Liver (tissue), 9 donors: Measurements from ENCODE around the gene COL6A3. TPM values are rescaled to one million over a fixed set of nuclear protein-coding genes. Genes with fewer than 3 reads are reported as not detected.

ENCODE experiments used
- DNase-seq: peaks from one replicate; pipeline ENCODE4 v3.0.0-alpha.2; 2017; ENCODE audit warnings: low spot score
- H3K27ac ChIP-seq, 2 donors: one replicate each; pipeline ENCODE4 v1.7.0; 2013; ENCODE audit warnings: inconsistent platforms in 2 of 2, low read length in 2 of 2, control low read depth in 1 of 2, low read depth in 1 of 2, mild to moderate bottlenecking in 1 of 2
- H3K27me3 ChIP-seq, 4 donors: one replicate each; pipeline versions ENCODE4 v1.6.1 to v1.7.0; 2013; ENCODE audit warnings: low read length in 3 of 4, inconsistent platforms in 1 of 4, mild to moderate bottlenecking in 1 of 4, moderate library complexity in 1 of 4; ENCODE audit not compliant: control insufficient read depth in 4 of 4, insufficient read depth in 4 of 4
- H3K36me3 ChIP-seq, 4 donors: one replicate each; pipeline versions ENCODE4 v1.6.1 to v1.7.0; 2013; ENCODE audit warnings: low read length in 3 of 4, mild to moderate bottlenecking in 3 of 4, low read depth in 1 of 4, moderate library complexity in 1 of 4; ENCODE audit not compliant: control insufficient read depth in 4 of 4, insufficient read depth in 3 of 4
- H3K4me1 ChIP-seq, 4 donors: one replicate each; pipeline versions ENCODE4 v1.6.1 to v1.7.0; 2013; ENCODE audit warnings: low read length in 3 of 4, mild to moderate bottlenecking in 3 of 4, moderate library complexity in 1 of 4; ENCODE audit not compliant: control insufficient read depth in 4 of 4, insufficient read depth in 4 of 4
- H3K4me3 ChIP-seq, 3 donors: one replicate each; pipeline versions ENCODE4 v1.6.1 to v1.7.0; 2013; ENCODE audit warnings: low read length in 3 of 3, control low read depth in 1 of 3, low read depth in 1 of 3, mild to moderate bottlenecking in 1 of 3
- H3K9ac ChIP-seq, 2 donors: one replicate each; pipeline ENCODE4 v1.7.0; 2013; ENCODE audit warnings: low read length in 2 of 2, mild to moderate bottlenecking in 2 of 2, moderate library complexity in 2 of 2, control low read depth in 1 of 2, low read depth in 1 of 2
- H3K9me3 ChIP-seq, 4 donors: one replicate each; pipeline versions ENCODE4 v1.6.1 to v1.7.0; 2013; ENCODE audit warnings: low read length in 3 of 4; ENCODE audit not compliant: control insufficient read depth in 4 of 4
- ATF3 ChIP-seq: IDR thresholded peaks from 2 replicates; pipeline ENCODE4 v1.6.1; 2016; ENCODE audit warnings: antibody characterized with exemption
- EGR1 ChIP-seq, 2 donors: IDR thresholded peaks; 2 replicates each; pipeline ENCODE4 v1.6.1; 2016 to 2018; ENCODE audit warnings: antibody characterized with exemption in 2 of 2, low read depth in 2 of 2
- FOXA1 ChIP-seq: IDR thresholded peaks from 2 replicates; pipeline ENCODE4 v1.6.1; 2016; ENCODE audit warnings: antibody characterized with exemption
- FOXA2 ChIP-seq: IDR thresholded peaks from 2 replicates; pipeline ENCODE4 v1.6.1; 2016; ENCODE audit warnings: antibody characterized with exemption
- GABPA ChIP-seq, 2 donors: IDR thresholded peaks in 1 of 2; conservative IDR thresholded peaks in 1 of 2; 2 replicates each; pipeline ENCODE4 v1.6.1; 2016; ENCODE audit warnings: antibody characterized with exemption in 2 of 2, mild to moderate bottlenecking in 1 of 2, moderate library complexity in 1 of 2
- HNF4A ChIP-seq, 2 donors: conservative IDR thresholded peaks; 2 replicates each; pipeline ENCODE4 v1.6.1; 2016; ENCODE audit warnings: antibody characterized with exemption in 2 of 2, mild to moderate bottlenecking in 2 of 2
- HNF4G ChIP-seq: IDR thresholded peaks from 2 replicates; pipeline ENCODE4 v1.6.1; 2016; ENCODE audit warnings: antibody characterized with exemption
- JUND ChIP-seq, 2 donors: IDR thresholded peaks; 2 replicates each; pipeline ENCODE4 v1.6.1; 2016; ENCODE audit warnings: antibody characterized with exemption in 2 of 2
- MAX ChIP-seq: IDR thresholded peaks from 2 replicates; pipeline ENCODE4 v1.6.1; 2016; ENCODE audit warnings: antibody characterized with exemption
- NR2F2 ChIP-seq: IDR thresholded peaks from 2 replicates; pipeline ENCODE4 v1.6.1; 2016; ENCODE audit warnings: antibody characterized with exemption
- RAD21 ChIP-seq, 2 donors: IDR thresholded peaks; 2 replicates each; pipeline ENCODE4 v1.6.1; 2016; ENCODE audit warnings: antibody characterized with exemption in 2 of 2, mild to moderate bottlenecking in 2 of 2
- RXRA ChIP-seq, 2 donors: IDR thresholded peaks; 2 replicates each; pipeline ENCODE4 v1.6.1; 2017 to 2018; ENCODE audit warnings: antibody characterized with exemption in 2 of 2, mild to moderate bottlenecking in 1 of 2
- SP1 ChIP-seq: IDR thresholded peaks from 2 replicates; pipeline ENCODE4 v1.6.1; 2018; ENCODE audit warnings: antibody characterized with exemption, mild to moderate bottlenecking
- TAF1 ChIP-seq: conservative IDR thresholded peaks from 2 replicates; pipeline ENCODE4 v1.6.1; 2016; ENCODE audit warnings: antibody characterized with exemption, mild to moderate bottlenecking
- YY1 ChIP-seq: IDR thresholded peaks from 2 replicates; pipeline ENCODE4 v1.6.1; 2016; ENCODE audit warnings: antibody characterized with exemption, mild to moderate bottlenecking
- WGBS: extraction: QIAGEN DNeasy Blood & Tissue Kit; methylation state at CpG from one replicate; pipeline ENCODE4 v1.1.7; 2013; 5-methylcytosine and 5-hydroxymethylcytosine counted together
- polyA plus RNA-seq, 2 donors: library from polyadenylated mRNA; stranded (reverse) in 1 of 2; unstranded in 1 of 2; fragments of 200-250 nt in 1 of 2; fragments of >200 nt in 1 of 2; fragmentation: Nextera tagmentation in 1 of 2; extraction: Ambion mirVana in 1 of 2; gene quantifications; one replicate each; pipeline versions ENCODE4 v1.2.1 to v1.2.3, GENCODE V29; 2013 to 2015
- total RNA-seq, 2 donors: library from RNA; depleted of rRNA; stranded (reverse); fragments of >200 nt; gene quantifications; one replicate each; pipeline ENCODE4 v1.2.3, GENCODE V29; 2014
- TF ChIP-seq, protein P1 (sequence below): IDR thresholded peaks from 2 replicates; pipeline ENCODE4 v1.6.1; 2016; ENCODE audit warnings: antibody characterized with exemption, mild to moderate bottlenecking
- TF ChIP-seq, protein P2 (sequence below): fragments of 150-350 bp; IDR thresholded peaks from 2 replicates; pipeline ENCODE4 v1.5.1; 2017; ENCODE audit warnings: improper control_type of control experiment, low read depth, low read length; ENCODE audit not compliant: missing input control
- TF ChIP-seq, protein P3 (sequence below): IDR thresholded peaks from 2 replicates; pipeline ENCODE4 v1.6.1; 2016; ENCODE audit warnings: antibody characterized with exemption
- donor health status: healthy.
- donor health status: healthy.
- donor health status: healthy.
- donor health status: healthy.
- donor health status: healthy.

COL6A3 gene
- total and polyA plus RNA-seq, 4 donors: 1.7 to 28.7 (median 17.5) TPM

DNA sequence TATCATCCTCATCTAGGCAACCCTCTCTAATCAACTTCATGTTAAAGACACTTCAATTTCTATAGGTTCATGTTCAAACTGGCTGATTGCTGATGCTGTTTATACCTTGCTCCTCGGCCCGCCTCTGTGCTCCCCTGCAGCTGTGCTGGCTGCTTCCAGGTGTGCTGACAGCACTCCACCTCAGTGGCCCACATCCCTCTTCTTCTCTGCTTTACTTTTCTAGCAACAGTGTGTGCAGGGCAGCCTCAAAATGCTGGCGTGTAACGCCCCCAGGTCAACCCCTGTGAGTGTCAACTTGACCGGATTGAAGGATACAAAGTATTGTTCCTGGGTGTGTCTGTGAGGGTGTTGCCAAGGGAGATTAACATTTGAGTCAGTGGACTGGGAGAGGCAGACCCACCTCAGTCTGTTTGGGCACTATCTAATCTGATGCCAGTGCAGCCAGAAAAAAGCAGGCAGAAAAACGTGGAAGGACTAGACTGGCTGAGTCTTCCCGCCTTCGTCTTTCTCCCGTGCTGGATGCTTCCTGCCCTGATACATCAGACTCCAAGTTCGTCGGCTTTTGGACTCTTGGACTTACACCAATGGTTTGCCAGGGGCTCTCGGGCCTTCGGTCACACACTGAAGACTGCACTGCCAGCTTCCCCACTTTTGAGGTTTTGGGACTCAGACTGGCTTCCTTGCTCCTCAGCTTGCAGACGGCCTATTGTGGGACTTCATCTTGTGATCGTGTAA is 94.7 kb downstream of the COL6A3 start:
- no peak for DNase-seq
- no peaks in the 10 kb centered on the region for H3K4me1 ChIP-seq
- no peaks in the 10 kb centered on the region for H3K36me3 ChIP-seq
- WGBS: 72% methylated on average over 15 of the region's 15 CpGs
- no peaks in the 10 kb centered on the region for H3K9me3 ChIP-seq
- no peaks in the 10 kb centered on the region for H3K27me3 ChIP-seq
- TF ChIP-seq, protein P1, sequence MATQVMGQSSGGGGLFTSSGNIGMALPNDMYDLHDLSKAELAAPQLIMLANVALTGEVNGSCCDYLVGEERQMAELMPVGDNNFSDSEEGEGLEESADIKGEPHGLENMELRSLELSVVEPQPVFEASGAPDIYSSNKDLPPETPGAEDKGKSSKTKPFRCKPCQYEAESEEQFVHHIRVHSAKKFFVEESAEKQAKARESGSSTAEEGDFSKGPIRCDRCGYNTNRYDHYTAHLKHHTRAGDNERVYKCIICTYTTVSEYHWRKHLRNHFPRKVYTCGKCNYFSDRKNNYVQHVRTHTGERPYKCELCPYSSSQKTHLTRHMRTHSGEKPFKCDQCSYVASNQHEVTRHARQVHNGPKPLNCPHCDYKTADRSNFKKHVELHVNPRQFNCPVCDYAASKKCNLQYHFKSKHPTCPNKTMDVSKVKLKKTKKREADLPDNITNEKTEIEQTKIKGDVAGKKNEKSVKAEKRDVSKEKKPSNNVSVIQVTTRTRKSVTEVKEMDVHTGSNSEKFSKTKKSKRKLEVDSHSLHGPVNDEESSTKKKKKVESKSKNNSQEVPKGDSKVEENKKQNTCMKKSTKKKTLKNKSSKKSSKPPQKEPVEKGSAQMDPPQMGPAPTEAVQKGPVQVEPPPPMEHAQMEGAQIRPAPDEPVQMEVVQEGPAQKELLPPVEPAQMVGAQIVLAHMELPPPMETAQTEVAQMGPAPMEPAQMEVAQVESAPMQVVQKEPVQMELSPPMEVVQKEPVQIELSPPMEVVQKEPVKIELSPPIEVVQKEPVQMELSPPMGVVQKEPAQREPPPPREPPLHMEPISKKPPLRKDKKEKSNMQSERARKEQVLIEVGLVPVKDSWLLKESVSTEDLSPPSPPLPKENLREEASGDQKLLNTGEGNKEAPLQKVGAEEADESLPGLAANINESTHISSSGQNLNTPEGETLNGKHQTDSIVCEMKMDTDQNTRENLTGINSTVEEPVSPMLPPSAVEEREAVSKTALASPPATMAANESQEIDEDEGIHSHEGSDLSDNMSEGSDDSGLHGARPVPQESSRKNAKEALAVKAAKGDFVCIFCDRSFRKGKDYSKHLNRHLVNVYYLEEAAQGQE: no peak
- TF ChIP-seq MAX: no peak
- no peak for TF ChIP-seq FOXA2
- TF ChIP-seq YY1: no peak
- no peak for TF ChIP-seq FOXA1
- no peak for TF ChIP-seq GABPA (IDR thresholded peaks at IDR 0.05 in 1 of 2, conservative IDR thresholded peaks at IDR 0.05 in 1 of 2)
- no peak for TF ChIP-seq ATF3
- no peak for TF ChIP-seq HNF4G
- TF ChIP-seq TAF1: no peak
- TF ChIP-seq RXRA (IDR thresholded peaks at IDR 0.05): no peak
- TF ChIP-seq JUND (IDR thresholded peaks at IDR 0.05): no peak
- no peak for TF ChIP-seq EGR1 (IDR thresholded peaks at IDR 0.05; ENCODE audit: low read depth in 2 of 2)
- TF ChIP-seq, protein P2, sequence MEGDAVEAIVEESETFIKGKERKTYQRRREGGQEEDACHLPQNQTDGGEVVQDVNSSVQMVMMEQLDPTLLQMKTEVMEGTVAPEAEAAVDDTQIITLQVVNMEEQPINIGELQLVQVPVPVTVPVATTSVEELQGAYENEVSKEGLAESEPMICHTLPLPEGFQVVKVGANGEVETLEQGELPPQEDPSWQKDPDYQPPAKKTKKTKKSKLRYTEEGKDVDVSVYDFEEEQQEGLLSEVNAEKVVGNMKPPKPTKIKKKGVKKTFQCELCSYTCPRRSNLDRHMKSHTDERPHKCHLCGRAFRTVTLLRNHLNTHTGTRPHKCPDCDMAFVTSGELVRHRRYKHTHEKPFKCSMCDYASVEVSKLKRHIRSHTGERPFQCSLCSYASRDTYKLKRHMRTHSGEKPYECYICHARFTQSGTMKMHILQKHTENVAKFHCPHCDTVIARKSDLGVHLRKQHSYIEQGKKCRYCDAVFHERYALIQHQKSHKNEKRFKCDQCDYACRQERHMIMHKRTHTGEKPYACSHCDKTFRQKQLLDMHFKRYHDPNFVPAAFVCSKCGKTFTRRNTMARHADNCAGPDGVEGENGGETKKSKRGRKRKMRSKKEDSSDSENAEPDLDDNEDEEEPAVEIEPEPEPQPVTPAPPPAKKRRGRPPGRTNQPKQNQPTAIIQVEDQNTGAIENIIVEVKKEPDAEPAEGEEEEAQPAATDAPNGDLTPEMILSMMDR: no peak
- TF ChIP-seq SP1: no peak
- TF ChIP-seq, protein P3, sequence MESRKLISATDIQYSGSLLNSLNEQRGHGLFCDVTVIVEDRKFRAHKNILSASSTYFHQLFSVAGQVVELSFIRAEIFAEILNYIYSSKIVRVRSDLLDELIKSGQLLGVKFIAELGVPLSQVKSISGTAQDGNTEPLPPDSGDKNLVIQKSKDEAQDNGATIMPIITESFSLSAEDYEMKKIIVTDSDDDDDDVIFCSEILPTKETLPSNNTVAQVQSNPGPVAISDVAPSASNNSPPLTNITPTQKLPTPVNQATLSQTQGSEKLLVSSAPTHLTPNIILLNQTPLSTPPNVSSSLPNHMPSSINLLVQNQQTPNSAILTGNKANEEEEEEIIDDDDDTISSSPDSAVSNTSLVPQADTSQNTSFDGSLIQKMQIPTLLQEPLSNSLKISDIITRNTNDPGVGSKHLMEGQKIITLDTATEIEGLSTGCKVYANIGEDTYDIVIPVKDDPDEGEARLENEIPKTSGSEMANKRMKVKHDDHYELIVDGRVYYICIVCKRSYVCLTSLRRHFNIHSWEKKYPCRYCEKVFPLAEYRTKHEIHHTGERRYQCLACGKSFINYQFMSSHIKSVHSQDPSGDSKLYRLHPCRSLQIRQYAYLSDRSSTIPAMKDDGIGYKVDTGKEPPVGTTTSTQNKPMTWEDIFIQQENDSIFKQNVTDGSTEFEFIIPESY: no peak
- TF ChIP-seq HNF4A (conservative IDR thresholded peaks at IDR 0.05): no peak
- no peak for TF ChIP-seq NR2F2
- TF ChIP-seq RAD21 (IDR thresholded peaks at IDR 0.05): no peak
- H3K27ac ChIP-seq: no peak overlapping the region
- H3K4me3 ChIP-seq: no peak overlapping the region
- H3K9ac ChIP-seq: no peak overlapping the region
